HG02642 (cell line): Measurements from ENCODE around the gene WDR7.

ENCODE experiments used
- ATAC-seq: cut with Tn5 transposase; IDR thresholded peaks from one replicate; pipeline ENCODE4 v1.9.1; 2021; ENCODE audit warnings: mild to moderate bottlenecking; ENCODE audit not compliant: unreplicated experiment, poor library complexity

WDR7 gene

GRCh38 chr18:56650944-56651770 is at the start of gene WDR7:
WDR7 (plus strand) TSS chr18:56651359; CDS start chr18:56672516, 21,157 bp downstream.
- peak; percentile 97 for ATAC-seq

GRCh38 chr18:56606618-56607017 is 44.5 kb upstream of the WDR7 start:
- ATAC-seq, result no peak

- no peak for ATAC-seq
Measured at GRCh38 chr18:56615738-56616520, 35.2 kb upstream of the WDR7 start.

- no peak for ATAC-seq
Measured at GRCh38 chr18:56627991-56628390, 23.2 kb upstream of the WDR7 start.

- no peak for ATAC-seq
Measured at GRCh38 chr18:56632070-56633022, 18.8 kb upstream of the WDR7 start.

GRCh38 chr18:56635007-56635406 is 16.2 kb upstream of the WDR7 start:
- ATAC-seq, result no peak

GRCh38 chr18:56637176-56637575 is 14.0 kb upstream of the WDR7 start:
- ATAC-seq, result no peak

GRCh38 chr18:56637711-56638231 is 13.4 kb upstream of the WDR7 start:
- ATAC-seq, result peak; percentile 21

GRCh38 chr18:56638232-56639103 is 12.7 kb upstream of the WDR7 start, which contains the start of gene TXNL1:
TXNL1 (minus strand) TSS chr18:56638592; CDS start chr18:56638440, 152 bp downstream.
- ATAC-seq, result peak; percentile 96

GRCh38 chr18:56639104-56639381 is 12.1 kb upstream of the WDR7 start:
- ATAC-seq, result peak; percentile 13

- no peak for ATAC-seq
Measured at GRCh38 chr18:56639571-56639970, 11.6 kb upstream of the WDR7 start.

- no peak for ATAC-seq
Measured at GRCh38 chr18:56641714-56642337, 9.3 kb upstream of the WDR7 start.

GRCh38 chr18:56643381-56643780 is 7.8 kb upstream of the WDR7 start:
- ATAC-seq, result no peak

GRCh38 chr18:56645415-56646016 is 5.6 kb upstream of the WDR7 start:
- ATAC-seq, result no peak

- no peak for ATAC-seq
Measured at GRCh38 chr18:56647071-56647470, 4.1 kb upstream of the WDR7 start.

GRCh38 chr18:56647951-56648893 is 2.9 kb upstream of the WDR7 start:
- no peak for ATAC-seq

- no peak for ATAC-seq
Measured at GRCh38 chr18:56649996-56650395, 1.2 kb upstream of the WDR7 start.

GRCh38 chr18:56651771-56652092 is 573 bp downstream of the WDR7 start:
- ATAC-seq, result no peak
